Measurements from ENCODE around the gene C21orf58.
"Not testable (repeated sequence)": the region's sequence is repeated elsewhere in the genome, so short reads cannot be mapped to it uniquely, and the experiment has no call there.

The C21orf58 gene

GRCh38 chr21:46316708-46317324 is 6.9 kb downstream of the C21orf58 start:
- no peak overlapping the region for H3K27ac ChIP-seq
- no peak overlapping the region for H3K9ac ChIP-seq (ENCODE audit: insufficient read length)
- peaks cover 6% of the 10 kb centered on the region; the same call in 1 of the 2 replicates for H3K36me3 ChIP-seq (ENCODE audit: insufficient read depth, low read length)
- no peaks in the 10 kb centered on the region for H3K9me3 ChIP-seq (ENCODE audit: low read depth, low read length)
- no peak for DNase-seq (ENCODE audit: low read depth, low spot score)
- H3K4me3 ChIP-seq: no peak overlapping the region
- TF ChIP-seq POLR2AphosphoS5 (IDR thresholded peaks at IDR 0.05; ENCODE audit: borderline replicate concordance, low read depth, low read length): peak; percentile 14; the same call in 1 of the 2 replicates
- TF ChIP-seq FOXP2 (optimal IDR thresholded peaks at IDR 0.05; ENCODE audit: control extremely low read depth, extremely low read length, insufficient read depth): no peak

- Histone ChIP-seq H3K36me3 (ENCODE audit: insufficient read depth, low read length) (peaks cover 14% of the 10 kb centered on the region; the same call in 1 of the 2 replicates), H3K9me3 (ENCODE audit: low read depth, low read length) (no peaks in the 10 kb centered on the region), H3K27ac (no peak overlapping the region), H3K9ac (ENCODE audit: insufficient read length) (no peak overlapping the region), H3K4me3 (no peak overlapping the region)
- no peak for DNase-seq (ENCODE audit: low read depth, low spot score)
- TF ChIP-seq POLR2AphosphoS5 (IDR thresholded peaks at IDR 0.05; ENCODE audit: borderline replicate concordance, low read depth, low read length): no peak
- no peak for TF ChIP-seq EZH2 (IDR thresholded peaks at IDR 0.05)
- no peak for TF ChIP-seq FOXP2 (optimal IDR thresholded peaks at IDR 0.05; ENCODE audit: control extremely low read depth, extremely low read length, insufficient read depth)
Measured at GRCh38 chr21:46314441-46315020, 9.1 kb downstream of the C21orf58 start.

DNA sequence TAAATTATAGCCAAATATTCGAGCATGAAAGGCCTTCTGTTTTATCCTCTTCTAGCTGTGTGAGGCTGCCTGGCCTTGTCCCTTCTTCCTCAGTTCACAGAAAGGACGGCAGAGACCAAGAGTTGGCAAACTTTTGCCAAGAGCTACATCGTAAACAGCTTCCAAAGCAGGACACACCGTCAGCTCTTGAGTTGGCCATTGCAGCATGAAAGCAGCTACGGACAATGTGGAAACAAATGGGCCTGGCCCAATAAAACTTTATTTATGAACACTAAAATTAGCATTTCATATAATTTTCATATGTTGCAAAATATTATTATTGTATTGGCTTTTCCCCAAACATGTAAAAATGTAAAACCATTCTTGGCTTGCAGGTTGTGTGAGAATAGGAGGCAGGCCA is 10.7 kb downstream of the C21orf58 start:
- no peak overlapping the region for H3K27ac ChIP-seq
- no peaks in the 10 kb centered on the region for H3K9me3 ChIP-seq (ENCODE audit: low read depth, low read length)
- no peak for DNase-seq (ENCODE audit: low read depth, low spot score)
- H3K36me3 ChIP-seq (ENCODE audit: insufficient read depth, low read length): peaks cover 21% of the 10 kb centered on the region; the same call in 1 of the 2 replicates
- H3K9ac ChIP-seq (ENCODE audit: insufficient read length): no peak overlapping the region
- H3K4me3 ChIP-seq: no peak overlapping the region
- TF ChIP-seq POLR2AphosphoS5 (IDR thresholded peaks at IDR 0.05; ENCODE audit: borderline replicate concordance, low read depth, low read length) (no peak), FOXP2 (optimal IDR thresholded peaks at IDR 0.05; ENCODE audit: control extremely low read depth, extremely low read length, insufficient read depth) (no peak), EZH2 (IDR thresholded peaks at IDR 0.05) (no peak)

- H3K9me3 ChIP-seq (ENCODE audit: low read depth, low read length): no peaks in the 10 kb centered on the region
- H3K27ac ChIP-seq: no peak overlapping the region
- no peak for DNase-seq (ENCODE audit: low read depth, low spot score)
- no peak overlapping the region for H3K9ac ChIP-seq (ENCODE audit: insufficient read length)
- H3K4me3 ChIP-seq: no peak overlapping the region
- peaks cover 24% of the 10 kb centered on the region; the same call in 1 of the 2 replicates for H3K36me3 ChIP-seq (ENCODE audit: insufficient read depth, low read length)
- TF ChIP-seq POLR2AphosphoS5 (IDR thresholded peaks at IDR 0.05; ENCODE audit: borderline replicate concordance, low read depth, low read length): no peak
- TF ChIP-seq FOXP2 (optimal IDR thresholded peaks at IDR 0.05; ENCODE audit: control extremely low read depth, extremely low read length, insufficient read depth): no peak
- TF ChIP-seq EZH2 (IDR thresholded peaks at IDR 0.05): no peak
Measured at GRCh38 chr21:46311568-46311967, 12.1 kb downstream of the C21orf58 start.

DNA sequence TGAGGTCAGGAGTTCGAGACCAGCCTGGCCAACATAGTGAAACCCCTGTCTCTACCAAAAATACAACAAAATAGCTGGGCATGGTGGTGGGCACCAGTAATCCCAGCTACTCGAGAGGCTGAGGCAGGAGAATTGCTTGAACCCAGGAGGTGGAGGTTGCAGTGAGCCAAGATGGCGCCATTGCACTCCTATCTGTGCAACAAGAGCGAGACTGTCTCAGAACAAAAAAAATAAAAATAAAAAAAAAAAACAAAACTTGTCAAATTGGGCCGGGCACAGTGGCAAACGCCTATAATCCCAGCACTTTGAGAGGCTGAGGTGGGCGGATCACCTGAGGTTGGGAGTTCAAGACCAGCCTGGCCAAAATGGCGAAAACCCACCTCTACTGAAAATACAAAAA is 13.4 kb downstream of the C21orf58 start:
- DNase-seq (ENCODE audit: low read depth, low spot score); H3K9me3 ChIP-seq (ENCODE audit: low read depth, low read length); H3K27ac ChIP-seq; H3K9ac ChIP-seq (ENCODE audit: insufficient read length); H3K4me3 ChIP-seq: not testable (repeated sequence)
- peaks cover 26% of the 10 kb centered on the region; the same call in 1 of the 2 replicates for H3K36me3 ChIP-seq (ENCODE audit: insufficient read depth, low read length)

- TF ChIP-seq POLR2AphosphoS5 (IDR thresholded peaks at IDR 0.05; ENCODE audit: borderline replicate concordance, low read depth, low read length): no peak
- no peak for TF ChIP-seq EZH2 (IDR thresholded peaks at IDR 0.05)
- TF ChIP-seq FOXP2 (optimal IDR thresholded peaks at IDR 0.05; ENCODE audit: control extremely low read depth, extremely low read length, insufficient read depth): no peak
- DNase-seq (ENCODE audit: low read depth, low spot score): no peak
- no peaks in the 10 kb centered on the region for H3K9me3 ChIP-seq (ENCODE audit: low read depth, low read length)
- no peak overlapping the region for H3K4me3 ChIP-seq
- no peak overlapping the region for H3K9ac ChIP-seq (ENCODE audit: insufficient read length)
- H3K27ac ChIP-seq: no peak overlapping the region
- H3K36me3 ChIP-seq (ENCODE audit: insufficient read depth, low read length): peaks cover 35% of the 10 kb centered on the region; the same call in 1 of the 2 replicates
Measured at GRCh38 chr21:46308431-46308830, 15.2 kb downstream of the C21orf58 start.

DNA sequence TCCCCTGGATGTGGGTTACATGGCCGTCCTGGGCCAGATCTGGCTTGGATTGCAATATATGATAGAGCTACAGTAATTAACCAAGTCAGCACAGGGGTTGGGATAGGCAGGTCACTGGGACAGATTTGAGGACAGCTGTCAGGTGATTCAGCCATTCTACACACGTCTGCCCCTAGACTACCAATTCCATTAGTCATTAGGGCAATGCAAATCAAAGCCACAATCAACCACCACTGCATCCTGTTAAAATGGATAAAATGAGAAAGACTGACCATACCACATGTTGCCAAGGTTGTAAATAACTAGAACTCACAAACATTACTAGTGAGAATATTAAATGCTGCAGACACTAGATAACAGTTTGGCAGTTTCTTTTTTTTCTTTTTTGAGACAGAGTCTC is 16.0 kb downstream of the C21orf58 start:
- Histone ChIP-seq H3K9ac (ENCODE audit: insufficient read length) (no peak overlapping the region), H3K27ac (no peak overlapping the region), H3K4me3 (no peak overlapping the region), H3K9me3 (ENCODE audit: low read depth, low read length) (no peaks in the 10 kb centered on the region), H3K36me3 (ENCODE audit: insufficient read depth, low read length) (peaks cover 34% of the 10 kb centered on the region; the same call in 1 of the 2 replicates)
- no peak for TF ChIP-seq FOXP2 (optimal IDR thresholded peaks at IDR 0.05; ENCODE audit: control extremely low read depth, extremely low read length, insufficient read depth)
- DNase-seq (ENCODE audit: low read depth, low spot score): no peak

- H3K9ac ChIP-seq (ENCODE audit: insufficient read length): no peak overlapping the region
- H3K27ac ChIP-seq: no peak overlapping the region
- peaks cover 39% of the 10 kb centered on the region; the same call in 1 of the 2 replicates for H3K36me3 ChIP-seq (ENCODE audit: insufficient read depth, low read length)
- no peak overlapping the region for H3K4me3 ChIP-seq
- DNase-seq (ENCODE audit: low read depth, low spot score): no peak
- TF ChIP-seq FOXP2 (optimal IDR thresholded peaks at IDR 0.05; ENCODE audit: control extremely low read depth, extremely low read length, insufficient read depth): no peak
- TF ChIP-seq EZH2 (IDR thresholded peaks at IDR 0.05): no peak
- TF ChIP-seq POLR2AphosphoS5 (IDR thresholded peaks at IDR 0.05; ENCODE audit: borderline replicate concordance, low read depth, low read length): no peak
- no peaks in the 10 kb centered on the region for H3K9me3 ChIP-seq (ENCODE audit: low read depth, low read length)
Measured at GRCh38 chr21:46304955-46305354, 18.7 kb downstream of the C21orf58 start.

- no peak overlapping the region for H3K9ac ChIP-seq (ENCODE audit: insufficient read length)
- no peak for DNase-seq (ENCODE audit: low read depth, low spot score)
Measured at GRCh38 chr21:46304437-46304836, 19.2 kb downstream of the C21orf58 start.

More at GRCh38 chr21:46304437-46304836, 19.2 kb downstream of the C21orf58 start:
- Histone ChIP-seq H3K9me3 (ENCODE audit: low read depth, low read length) (no peaks in the 10 kb centered on the region), H3K4me3 (no peak overlapping the region), H3K36me3 (ENCODE audit: insufficient read depth, low read length) (peaks cover 44% of the 10 kb centered on the region), H3K27ac (no peak overlapping the region)
- TF ChIP-seq FOXP2 (optimal IDR thresholded peaks at IDR 0.05; ENCODE audit: control extremely low read depth, extremely low read length, insufficient read depth) (no peak), EZH2 (IDR thresholded peaks at IDR 0.05) (no peak), POLR2AphosphoS5 (IDR thresholded peaks at IDR 0.05; ENCODE audit: borderline replicate concordance, low read depth, low read length) (no peak)

Data from SK-N-MC (cell line).